GM10266 (cell line): ENCODE results near the gene CDH18.

Source experiments
- DNase-seq: peaks from one replicate; pipeline ENCODE4 v3.0.0; 2012; ENCODE audit errors: extremely low spot score
- CTCF ChIP-seq: IDR thresholded peaks from 2 replicates; pipeline ENCODE4 v1.5.1; 2012; ENCODE audit warnings: mild to moderate bottlenecking, low read depth; ENCODE audit not compliant: control insufficient read depth, insufficient read depth; ENCODE audit errors: missing control alignments

Gene CDH18

GRCh38 chr5:19713740-19714139 lies 274.3 kb downstream of the CDH18 start:
- DNase-seq = no peak
- TF ChIP-seq CTCF = no peak

GRCh38 chr5:19709403-19709802 lies 278.6 kb downstream of the CDH18 start:
- TF ChIP-seq CTCF = no peak

GRCh38 chr5:19706776-19707175 lies 281.2 kb downstream of the CDH18 start:
- no peak for TF ChIP-seq CTCF
- no peak for DNase-seq

More at GRCh38 chr5:19709403-19709802, 278.6 kb downstream of the CDH18 start:
- DNase-seq = no peak

- no peak for DNase-seq
Measured at GRCh38 chr5:19701731-19702130, 286.3 kb downstream of the CDH18 start.

GRCh38 chr5:19694949-19695611 lies 292.9 kb downstream of the CDH18 start:
- DNase-seq = no peak
- no peak for TF ChIP-seq CTCF

More at GRCh38 chr5:19701731-19702130, 286.3 kb downstream of the CDH18 start:
- no peak for TF ChIP-seq CTCF

GRCh38 chr5:19690978-19691377 lies 297.0 kb downstream of the CDH18 start:
- DNase-seq = no peak

More at GRCh38 chr5:19690978-19691377, 297.0 kb downstream of the CDH18 start:
- TF ChIP-seq CTCF = no peak
